T1000 (cell line): ENCODE measurements around the gene TMEM139.
A peak's percentile ranks its signal among the peaks of the same experiment; 100 is the strongest.
"Not testable (repeated sequence)": the region's sequence is repeated elsewhere in the genome, so short reads cannot be mapped to it uniquely, and the experiment has no call there.

Experiments
- DNase-seq: peaks from one replicate; lab custom pipeline; 2025; ENCODE audit warnings: mixed read lengths; lab: John Stamatoyannopoulos, UW

Gene TMEM139

GRCh38 chr7:143288836-143289235, 4.1 kb downstream of the TMEM139 start:
- no peak for DNase-seq

- no peak for DNase-seq
Observed at GRCh38 chr7:143289421-143289820, 4.7 kb downstream of the TMEM139 start.

GRCh38 chr7:143289888-143290287, 5.1 kb downstream of the TMEM139 start:
- DNase-seq: not testable (repeated sequence)

GRCh38 chr7:143290293-143290692, 5.5 kb downstream of the TMEM139 start:
- no peak for DNase-seq

GRCh38 chr7:143292876-143293275, 8.1 kb downstream of the TMEM139 start:
- DNase-seq: no peak

- no peak for DNase-seq
Observed at GRCh38 chr7:143295870-143296269, 11.1 kb downstream of the TMEM139 start.

GRCh38 chr7:143296686-143297085, 11.9 kb downstream of the TMEM139 start:
- DNase-seq: no peak

- DNase-seq: no peak
Observed at GRCh38 chr7:143299346-143299745, 14.6 kb downstream of the TMEM139 start.

GRCh38 chr7:143299840-143300239, 15.1 kb downstream of the TMEM139 start:
- DNase-seq: no peak

GRCh38 chr7:143300959-143301935, 16.5 kb downstream of the TMEM139 start:
- peak; percentile 1 for DNase-seq

- no peak for DNase-seq
Observed at GRCh38 chr7:143303733-143304132, 19.0 kb downstream of the TMEM139 start.

GRCh38 chr7:143304938-143305337, 20.2 kb downstream of the TMEM139 start:
- DNase-seq: no peak

GRCh38 chr7:143305423-143306070, 20.8 kb downstream of the TMEM139 start:
- no peak for DNase-seq

GRCh38 chr7:143308632-143309031, 23.9 kb downstream of the TMEM139 start:
- no peak for DNase-seq

GRCh38 chr7:143314127-143314526, 29.4 kb downstream of the TMEM139 start:
- no peak for DNase-seq

GRCh38 chr7:143315776-143316175, 31.0 kb downstream of the TMEM139 start, which contains the start of gene CLCN1:
Gene CLCN1, plus strand, starts transcription at chr7:143316111. Its CDS starts 102 bp downstream, at chr7:143316213.
- no peak for DNase-seq

GRCh38 chr7:143316492-143316891, 31.7 kb downstream of the TMEM139 start:
- no peak for DNase-seq

GRCh38 chr7:143318661-143319060, 33.9 kb downstream of the TMEM139 start:
- no peak for DNase-seq

GRCh38 chr7:143320620-143321019, 35.9 kb downstream of the TMEM139 start:
- DNase-seq: no peak

GRCh38 chr7:143321242-143321641, 36.5 kb downstream of the TMEM139 start:
- DNase-seq: no peak

- no peak for DNase-seq
Observed at GRCh38 chr7:143321734-143322133, 37.0 kb downstream of the TMEM139 start.

GRCh38 chr7:143322760-143323633, 38.2 kb downstream of the TMEM139 start:
- DNase-seq: no peak
